ENCODE data around the gene CCDC183.
A peak's percentile ranks its signal among the peaks of the same experiment; 100 is the strongest.
"Not testable (repeated sequence)": the region's sequence is repeated elsewhere in the genome, so short reads cannot be mapped to it uniquely, and the experiment has no call there.

CCDC183 gene

GRCh38 chr9:136762221-136762691 lies 33.9 kb upstream of the CCDC183 start:
- Histone ChIP-seq H3K36me3 (ENCODE audit: control insufficient read depth, low read depth, low read length) (no peaks in the 10 kb centered on the region), H3K27ac (ENCODE audit: low read length) (no peak overlapping the region), H3K9ac (ENCODE audit: low read length) (no peak overlapping the region), H3K4me3 (ENCODE audit: low read length) (no peak overlapping the region), H3K27me3 (ENCODE audit: control insufficient read depth, insufficient read depth, low read length) (peaks cover 4% of the 10 kb centered on the region), H3K9me3 (ENCODE audit: control insufficient read depth, low read depth, low read length) (no peaks in the 10 kb centered on the region), H3K4me1 (ENCODE audit: control insufficient read depth, low read depth, low read length) (peaks cover 2% of the 10 kb centered on the region)

- Histone ChIP-seq H3K4me1 (ENCODE audit: control insufficient read depth, low read depth, low read length) (peaks cover 2% of the 10 kb centered on the region), H3K27me3 (ENCODE audit: control insufficient read depth, insufficient read depth, low read length) (peaks cover 8% of the 10 kb centered on the region), H3K9ac (ENCODE audit: low read length) (no peak overlapping the region), H3K36me3 (ENCODE audit: control insufficient read depth, low read depth, low read length) (no peaks in the 10 kb centered on the region), H3K4me3 (ENCODE audit: low read length) (peak overlapping the region; percentile 17), H3K9me3 (ENCODE audit: control insufficient read depth, low read depth, low read length) (no peaks in the 10 kb centered on the region), H3K27ac (ENCODE audit: low read length) (no peak overlapping the region)
These were observed 33.1 kb upstream of the CCDC183 start for GRCh38 chr9:136762915-136763648.

GRCh38 chr9:136763649-136764035 lies 32.5 kb upstream of the CCDC183 start:
- Histone ChIP-seq H3K27ac (ENCODE audit: low read length) (no peak overlapping the region), H3K4me1 (ENCODE audit: control insufficient read depth, low read depth, low read length) (peaks cover 2% of the 10 kb centered on the region), H3K9me3 (ENCODE audit: control insufficient read depth, low read depth, low read length) (no peaks in the 10 kb centered on the region), H3K27me3 (ENCODE audit: control insufficient read depth, insufficient read depth, low read length) (peaks cover 8% of the 10 kb centered on the region), H3K4me3 (ENCODE audit: low read length) (peak overlapping the region; percentile 17), H3K9ac (ENCODE audit: low read length) (no peak overlapping the region), H3K36me3 (ENCODE audit: control insufficient read depth, low read depth, low read length) (no peaks in the 10 kb centered on the region)

- H3K4me3 ChIP-seq (ENCODE audit: low read length) = peak within 1 kb of the TSS; percentile 17
- H3K9ac ChIP-seq (ENCODE audit: low read length) = no peak within 1 kb of the TSS
- peaks cover 2% of the 10 kb centered on the region for H3K4me1 ChIP-seq (ENCODE audit: control insufficient read depth, low read depth, low read length)
- H3K9me3 ChIP-seq (ENCODE audit: control insufficient read depth, low read depth, low read length) = no peaks in the 10 kb centered on the region
- peaks cover 8% of the 10 kb centered on the region for H3K27me3 ChIP-seq (ENCODE audit: control insufficient read depth, insufficient read depth, low read length)
- H3K27ac ChIP-seq (ENCODE audit: low read length) = no peak within 1 kb of the TSS
- no peaks in the 10 kb centered on the region for H3K36me3 ChIP-seq (ENCODE audit: control insufficient read depth, low read depth, low read length)
These were observed 31.7 kb upstream of the CCDC183 start, which contains the start of gene LCN15 for GRCh38 chr9:136764301-136764891. TSS of gene LCN15 (minus strand) at chr9:136764518. CDS start at chr9:136764488, 30 bp downstream.

GRCh38 chr9:136765041-136765440 lies 31.1 kb upstream of the CCDC183 start:
- Histone ChIP-seq H3K4me1 (ENCODE audit: control insufficient read depth, low read depth, low read length) (peaks cover 2% of the 10 kb centered on the region), H3K27ac (ENCODE audit: low read length) (no peak overlapping the region), H3K27me3 (ENCODE audit: control insufficient read depth, insufficient read depth, low read length) (peaks cover 8% of the 10 kb centered on the region), H3K36me3 (ENCODE audit: control insufficient read depth, low read depth, low read length) (no peaks in the 10 kb centered on the region), H3K4me3 (ENCODE audit: low read length) (no peak overlapping the region), H3K9ac (ENCODE audit: low read length) (no peak overlapping the region), H3K9me3 (ENCODE audit: control insufficient read depth, low read depth, low read length) (no peaks in the 10 kb centered on the region)

GRCh38 chr9:136765745-136766409 lies 30.3 kb upstream of the CCDC183 start:
- H3K27ac ChIP-seq (ENCODE audit: low read length); H3K9ac ChIP-seq (ENCODE audit: low read length); H3K27me3 ChIP-seq (ENCODE audit: control insufficient read depth, insufficient read depth, low read length); H3K4me3 ChIP-seq (ENCODE audit: low read length); H3K9me3 ChIP-seq (ENCODE audit: control insufficient read depth, low read depth, low read length); H3K36me3 ChIP-seq (ENCODE audit: control insufficient read depth, low read depth, low read length); H3K4me1 ChIP-seq (ENCODE audit: control insufficient read depth, low read depth, low read length): not testable (repeated sequence)

- H3K4me3 ChIP-seq (ENCODE audit: low read length); H3K36me3 ChIP-seq (ENCODE audit: control insufficient read depth, low read depth, low read length); H3K4me1 ChIP-seq (ENCODE audit: control insufficient read depth, low read depth, low read length); H3K27ac ChIP-seq (ENCODE audit: low read length); H3K27me3 ChIP-seq (ENCODE audit: control insufficient read depth, insufficient read depth, low read length); H3K9me3 ChIP-seq (ENCODE audit: control insufficient read depth, low read depth, low read length); H3K9ac ChIP-seq (ENCODE audit: low read length): not testable (repeated sequence)
These were observed 29.6 kb upstream of the CCDC183 start for GRCh38 chr9:136766410-136767120.

GRCh38 chr9:136769710-136770191 lies 26.4 kb upstream of the CCDC183 start:
- Histone ChIP-seq H3K27ac (ENCODE audit: low read length) (no peak overlapping the region), H3K4me3 (ENCODE audit: low read length) (no peak overlapping the region), H3K9me3 (ENCODE audit: control insufficient read depth, low read depth, low read length) (peaks cover 5% of the 10 kb centered on the region), H3K36me3 (ENCODE audit: control insufficient read depth, low read depth, low read length) (no peaks in the 10 kb centered on the region), H3K27me3 (ENCODE audit: control insufficient read depth, insufficient read depth, low read length) (peaks cover 4% of the 10 kb centered on the region), H3K4me1 (ENCODE audit: control insufficient read depth, low read depth, low read length) (no peaks in the 10 kb centered on the region), H3K9ac (ENCODE audit: low read length) (no peak overlapping the region)

- H3K36me3 ChIP-seq (ENCODE audit: control insufficient read depth, low read depth, low read length) = no peaks in the 10 kb centered on the region
- no peaks in the 10 kb centered on the region for H3K4me1 ChIP-seq (ENCODE audit: control insufficient read depth, low read depth, low read length)
- no peak overlapping the region for H3K9ac ChIP-seq (ENCODE audit: low read length)
- H3K27me3 ChIP-seq (ENCODE audit: control insufficient read depth, insufficient read depth, low read length) = peaks cover 4% of the 10 kb centered on the region
- peaks cover 5% of the 10 kb centered on the region for H3K9me3 ChIP-seq (ENCODE audit: control insufficient read depth, low read depth, low read length)
- H3K27ac ChIP-seq (ENCODE audit: low read length) = no peak overlapping the region
- no peak overlapping the region for H3K4me3 ChIP-seq (ENCODE audit: low read length)
These were observed 24.2 kb upstream of the CCDC183 start for GRCh38 chr9:136771907-136772415.

GRCh38 chr9:136773386-136774044 lies 22.6 kb upstream of the CCDC183 start:
- Histone ChIP-seq H3K9me3 (ENCODE audit: control insufficient read depth, low read depth, low read length) (peaks cover 5% of the 10 kb centered on the region), H3K9ac (ENCODE audit: low read length) (no peak overlapping the region), H3K27ac (ENCODE audit: low read length) (no peak overlapping the region), H3K36me3 (ENCODE audit: control insufficient read depth, low read depth, low read length) (no peaks in the 10 kb centered on the region), H3K27me3 (ENCODE audit: control insufficient read depth, insufficient read depth, low read length) (peaks cover 6% of the 10 kb centered on the region), H3K4me1 (ENCODE audit: control insufficient read depth, low read depth, low read length) (no peaks in the 10 kb centered on the region), H3K4me3 (ENCODE audit: low read length) (no peak overlapping the region)

All from iPS-18a (cell line).